ENCODE measurements around the gene BCAS3. TPM values are rescaled to one million over a fixed set of nuclear protein-coding genes. Genes with fewer than 3 reads are reported as not detected.
"Not testable (repeated sequence)": the region's sequence is repeated elsewhere in the genome, so short reads cannot be mapped to it uniquely, and the experiment has no call there.

The BCAS3 gene
- total RNA-seq, 1 donor from 2014 or later = 39.6 TPM

DNA sequence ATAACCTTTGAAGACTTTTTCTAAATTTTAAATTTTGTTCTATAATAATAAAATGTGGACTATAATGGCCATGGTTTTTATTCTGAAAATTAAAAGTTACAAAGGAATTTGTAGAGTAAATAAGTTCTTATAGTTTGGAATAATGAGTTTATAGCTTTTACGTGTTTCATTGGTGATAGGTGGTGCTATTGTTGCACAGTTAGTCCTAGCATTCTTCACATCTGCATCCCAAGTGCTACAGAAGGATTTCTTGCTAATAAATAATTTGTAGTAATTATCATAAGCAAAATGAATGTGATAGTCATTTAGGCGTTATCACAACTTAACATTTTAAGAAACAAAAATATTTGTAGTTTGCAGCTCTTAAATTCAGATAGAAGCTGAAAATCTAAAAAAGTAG lies 67.9 kb downstream of the BCAS3 start:
- peak; percentile 2 for DNase-seq (ENCODE audit: low read depth)

DNA sequence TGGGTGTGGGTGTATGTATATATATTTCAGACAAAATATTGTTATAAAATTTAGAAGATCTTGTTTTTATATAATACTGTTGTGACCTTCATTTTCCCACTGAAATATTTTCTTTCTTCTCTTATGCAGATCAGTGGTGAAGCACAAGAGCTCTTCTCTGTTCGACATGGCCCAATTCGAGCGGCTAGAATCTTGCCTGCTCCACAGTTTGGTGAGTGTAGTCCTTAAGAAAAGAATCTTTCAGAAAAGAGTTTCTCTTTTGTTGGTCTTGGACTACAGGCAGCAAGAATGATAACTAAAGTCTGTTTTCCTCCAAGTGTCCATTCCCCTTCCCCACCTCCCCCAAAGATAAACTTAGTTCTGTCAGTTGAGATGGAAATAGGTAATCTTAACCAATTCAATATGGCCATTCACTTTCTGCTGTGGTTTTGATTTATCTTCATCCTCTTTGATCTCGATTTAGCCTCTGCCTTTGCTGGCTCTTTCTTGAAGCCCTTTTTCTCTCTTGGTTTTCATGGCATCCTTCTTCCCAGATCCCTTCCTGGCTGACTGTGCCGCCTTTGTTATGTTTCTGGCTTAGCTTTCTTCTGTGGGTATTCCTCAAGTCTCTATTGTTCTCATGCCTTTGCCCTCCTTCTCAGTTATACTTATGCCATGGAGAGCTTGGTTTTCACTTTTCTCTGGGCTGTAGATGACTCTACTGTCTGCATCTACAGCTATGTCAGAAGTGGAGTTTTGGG lies 69.6 kb downstream of the BCAS3 start:
- DNase-seq (ENCODE audit: low read depth) = no peak

DNA sequence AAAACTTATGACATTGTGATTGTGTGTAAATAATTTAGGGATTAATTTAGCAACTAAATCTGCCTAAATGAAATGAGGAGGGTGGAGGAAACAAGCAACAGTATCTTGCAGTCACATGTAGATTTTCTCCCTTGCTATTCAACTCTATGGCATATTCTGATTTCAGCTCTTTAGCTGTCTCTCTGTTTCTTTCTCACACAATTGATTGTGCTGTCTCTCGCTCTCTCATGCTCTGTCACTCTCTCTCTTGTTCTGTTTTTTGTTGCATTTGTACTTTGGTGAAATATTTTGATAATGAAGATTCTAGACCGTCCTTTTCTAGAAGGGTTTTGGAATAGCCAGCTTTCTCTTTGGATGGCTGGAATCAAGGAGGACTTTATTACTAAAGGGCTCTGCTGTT lies 70.6 kb downstream of the BCAS3 start:
- DNase-seq (ENCODE audit: low read depth) = no peak

DNA sequence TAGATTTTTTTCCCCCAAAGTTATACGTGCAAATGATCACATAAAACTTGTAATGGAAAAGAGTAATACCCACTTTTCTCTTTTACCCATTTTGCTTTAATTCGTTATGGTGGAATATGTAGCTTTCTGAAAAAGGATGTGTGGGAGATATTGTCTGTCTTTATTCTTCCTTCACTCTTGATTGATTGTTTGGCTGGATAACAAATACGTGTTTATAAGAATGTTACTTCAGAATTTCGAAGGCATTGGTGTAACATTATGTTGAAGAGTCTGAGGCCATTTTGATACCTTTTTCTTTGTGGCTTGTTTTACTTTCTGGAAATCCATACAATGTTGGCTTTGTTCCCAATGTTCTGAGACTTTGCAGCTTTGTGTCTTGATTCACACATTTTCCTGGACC lies 71.4 kb downstream of the BCAS3 start:
- no peak for DNase-seq (ENCODE audit: low read depth)

GRCh38 chr17:60749708-60750107 lies 72.1 kb downstream of the BCAS3 start:
- DNase-seq (ENCODE audit: low read depth) = no peak

DNA sequence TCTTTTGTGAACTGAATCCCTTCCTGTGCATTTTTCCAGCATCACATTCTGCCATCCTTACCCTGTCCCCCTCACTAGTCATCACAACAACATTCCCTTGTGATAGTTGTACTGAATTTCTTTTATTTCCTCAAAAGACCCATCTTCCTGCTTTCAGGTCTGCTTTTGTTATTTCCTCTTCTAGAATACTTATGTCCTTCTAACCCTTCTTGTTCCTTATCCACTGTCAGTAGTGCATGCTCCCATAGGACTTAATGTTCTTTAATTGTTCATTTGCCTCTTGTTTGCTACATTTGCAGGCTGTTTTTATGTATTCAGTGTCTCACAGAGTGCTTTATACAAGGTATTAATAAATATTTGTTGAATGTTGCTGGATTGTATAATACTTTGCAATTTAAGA lies 73.0 kb downstream of the BCAS3 start:
- DNase-seq (ENCODE audit: low read depth) = no peak

- DNase-seq (ENCODE audit: low read depth) = no peak
Measured at GRCh38 chr17:60751884-60752283, 74.2 kb downstream of the BCAS3 start.

DNA sequence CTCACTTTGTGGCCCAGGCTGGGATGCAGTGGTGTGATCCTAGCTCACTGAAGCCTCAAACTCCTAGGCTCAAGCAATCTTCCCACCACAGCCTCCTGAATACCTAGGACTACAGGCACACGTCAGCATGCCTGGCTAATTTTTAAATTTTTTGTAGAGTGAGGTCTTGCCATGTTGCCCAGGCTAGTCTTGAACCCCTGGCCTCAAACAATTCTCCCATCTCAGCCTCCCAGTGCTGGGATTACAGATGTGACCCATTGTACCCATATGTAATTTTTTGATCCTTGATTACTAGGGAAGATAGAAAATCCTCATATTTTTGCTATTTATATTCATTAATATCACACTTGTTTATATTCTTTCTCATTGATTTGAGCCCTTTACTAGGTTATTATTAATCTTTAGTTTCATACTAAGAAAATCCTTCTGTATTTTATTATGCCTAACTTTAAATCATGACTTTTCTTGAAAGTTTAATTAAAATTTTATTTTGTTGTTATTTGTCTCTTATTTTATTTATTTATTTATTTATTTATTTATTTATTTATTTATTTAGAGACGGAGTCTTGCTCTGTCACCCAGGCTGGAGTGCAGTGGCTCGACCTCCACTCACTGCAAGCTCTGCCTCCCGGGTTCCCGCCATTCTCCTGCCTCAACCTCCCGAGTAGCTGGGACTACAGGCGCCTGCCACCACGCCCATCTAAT lies 75.4 kb downstream of the BCAS3 start:
- DNase-seq (ENCODE audit: low read depth) = no peak

DNA sequence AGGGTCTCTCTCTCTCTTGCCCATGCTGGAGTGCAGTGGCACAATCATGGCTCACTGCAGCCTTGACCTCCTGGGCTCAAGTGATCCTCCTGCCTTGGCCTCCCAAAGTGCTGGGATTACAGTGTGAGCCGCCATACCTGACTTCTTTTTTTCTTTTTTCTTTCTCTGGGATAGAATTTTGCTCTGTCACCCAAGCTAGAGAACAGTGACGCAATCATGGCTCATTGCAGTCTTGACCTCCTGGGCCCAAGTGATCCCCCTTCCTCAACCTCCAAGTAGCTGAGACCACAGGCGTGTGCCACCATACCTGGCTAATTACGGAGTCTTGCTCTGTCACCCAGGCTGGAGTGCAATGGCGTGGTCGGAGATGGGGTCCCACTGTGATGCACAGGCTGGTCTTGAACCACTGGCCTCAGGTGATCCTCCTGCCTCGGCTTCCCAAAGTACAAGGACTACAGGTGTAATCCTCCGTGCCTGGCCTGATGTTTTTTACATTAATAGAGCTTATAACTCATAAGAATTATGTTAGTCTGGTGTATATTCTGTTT lies 76.5 kb downstream of the BCAS3 start:
- no peak for DNase-seq (ENCODE audit: low read depth)

- not testable (repeated sequence) for DNase-seq (ENCODE audit: low read depth)
Measured at GRCh38 chr17:60756798-60757197, 79.1 kb downstream of the BCAS3 start.

DNA sequence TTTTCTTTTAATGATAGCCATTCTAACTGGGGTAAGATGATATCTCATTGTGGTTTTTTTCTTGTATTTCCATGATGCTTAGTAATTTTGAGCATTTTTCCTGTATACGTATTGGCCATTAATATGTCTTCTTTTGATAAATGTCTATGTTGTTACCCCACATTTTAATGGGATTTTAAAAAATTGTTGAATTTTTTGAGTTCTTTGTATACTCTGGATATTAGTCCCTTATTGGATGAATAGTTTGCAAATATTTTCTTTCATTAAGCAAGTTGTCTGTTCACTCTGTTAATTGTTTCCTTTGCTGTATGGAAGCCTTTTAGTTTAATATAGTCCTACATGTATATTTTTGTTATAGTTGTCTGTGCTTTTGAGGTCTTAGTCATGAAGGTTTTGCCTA lies 79.8 kb downstream of the BCAS3 start:
- no peak for DNase-seq (ENCODE audit: low read depth)

GRCh38 chr17:60759756-60760155 lies 82.1 kb downstream of the BCAS3 start:
- no peak for DNase-seq (ENCODE audit: low read depth)

DNA sequence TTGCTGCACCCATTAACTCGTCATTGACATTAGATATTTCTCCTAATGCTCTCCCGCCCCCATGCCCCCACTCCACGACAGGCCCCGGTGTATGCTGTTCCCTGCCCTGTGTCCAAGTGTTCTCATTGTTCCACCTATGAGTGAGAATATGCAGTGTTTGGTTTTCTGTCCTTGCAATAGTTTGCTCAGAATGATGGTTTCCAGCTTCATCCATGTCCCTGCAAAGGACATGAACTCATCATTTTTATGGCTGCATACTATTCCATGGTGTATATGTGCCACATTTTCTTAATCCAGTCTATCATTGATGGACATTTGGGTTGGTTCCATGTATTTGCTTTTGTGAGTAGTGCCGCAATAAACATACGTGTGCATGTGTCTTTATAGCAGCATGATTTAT lies 83.7 kb downstream of the BCAS3 start:
- DNase-seq (ENCODE audit: low read depth) = not testable (repeated sequence)

DNA sequence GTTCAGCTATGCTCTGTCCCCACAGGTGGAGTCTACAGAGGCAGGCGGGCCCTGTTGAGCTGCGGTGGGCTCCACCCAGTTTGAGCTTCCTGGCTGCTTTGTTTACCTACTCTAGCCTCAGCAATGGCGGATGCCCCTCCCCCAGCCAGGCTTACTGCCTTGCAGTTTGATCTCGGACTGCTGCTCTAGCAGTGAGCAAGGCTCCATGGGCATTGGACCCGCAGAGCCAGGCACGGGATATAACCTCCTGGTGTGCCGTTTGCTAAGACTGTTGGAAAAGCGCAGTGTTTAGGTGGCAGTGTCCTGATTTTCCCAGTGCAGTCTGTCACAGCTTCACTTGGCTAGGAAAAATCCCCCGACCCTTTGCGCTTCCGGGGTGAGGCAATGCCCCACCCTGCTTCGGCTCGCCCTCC lies 89.1 kb downstream of the BCAS3 start:
- no peak for DNase-seq (ENCODE audit: low read depth)

GRCh38 chr17:60767744-60768308 lies 90.2 kb downstream of the BCAS3 start:
- DNase-seq (ENCODE audit: low read depth) = no peak

DNA sequence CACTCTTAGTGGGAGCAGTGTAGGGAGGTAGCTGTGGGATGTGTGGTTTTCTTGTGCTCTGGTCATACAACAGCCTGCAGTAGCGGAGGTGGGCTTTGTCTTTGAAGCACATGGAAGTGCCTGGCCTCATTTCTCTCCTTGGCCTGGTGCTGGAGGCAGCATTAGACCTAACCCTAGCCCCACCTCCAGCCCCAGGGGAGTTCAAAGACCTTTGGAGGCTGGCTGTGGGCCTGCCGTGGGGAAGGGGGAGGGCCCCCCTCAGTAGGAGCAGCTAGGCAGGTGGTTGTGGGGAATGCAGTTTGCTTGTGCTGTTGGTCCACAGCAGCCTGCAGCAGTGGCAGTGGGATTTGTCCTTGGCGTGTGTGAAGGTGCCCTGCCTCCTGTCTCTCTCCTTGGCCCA lies 91.7 kb downstream of the BCAS3 start:
- no peak for DNase-seq (ENCODE audit: low read depth)

- DNase-seq (ENCODE audit: low read depth) = no peak
Measured at GRCh38 chr17:60770946-60771422, 93.3 kb downstream of the BCAS3 start.

DNA sequence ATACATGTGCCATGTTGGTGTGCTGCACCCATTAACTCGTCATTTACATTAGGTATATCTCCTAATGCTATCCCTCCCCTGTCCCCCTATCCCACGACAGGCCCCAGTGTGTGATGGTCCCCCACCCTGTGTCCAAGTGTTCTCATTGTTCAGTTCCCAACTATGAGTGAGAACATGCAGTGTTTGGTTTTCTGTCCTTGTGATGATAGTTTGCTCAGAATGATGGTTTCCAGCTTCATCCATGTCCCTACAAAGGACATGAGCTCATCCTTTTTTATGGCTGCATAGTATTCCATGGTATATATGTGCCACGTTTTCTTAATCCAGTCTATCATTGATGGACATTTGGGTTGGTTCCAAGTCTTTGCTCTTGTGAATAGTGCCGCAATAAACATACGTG lies 94.0 kb downstream of the BCAS3 start:
- DNase-seq (ENCODE audit: low read depth) = not testable (repeated sequence)

DNA sequence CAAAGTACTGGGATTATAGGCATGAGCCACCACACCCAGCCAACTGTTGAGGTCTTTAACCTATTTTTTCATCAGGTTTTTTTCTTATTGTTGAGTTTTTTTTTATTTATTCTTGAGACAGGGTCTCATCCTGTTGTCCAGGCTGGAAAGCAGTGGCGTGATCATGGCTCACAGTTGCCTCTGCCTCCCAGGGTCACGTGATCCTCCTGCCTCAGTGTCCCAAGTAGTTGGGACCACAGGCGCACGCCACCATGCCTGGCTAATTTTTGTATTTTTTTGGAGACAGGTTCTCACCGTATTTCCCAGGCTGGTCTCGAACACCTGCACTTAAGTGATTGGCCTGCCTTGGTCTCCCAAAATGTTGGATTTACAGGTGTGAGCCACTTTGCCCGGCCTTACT lies 95.9 kb downstream of the BCAS3 start:
- DNase-seq (ENCODE audit: low read depth) = no peak

- no peak for DNase-seq (ENCODE audit: low read depth)
Measured at GRCh38 chr17:60781880-60782412, 104.3 kb downstream of the BCAS3 start.

DNA sequence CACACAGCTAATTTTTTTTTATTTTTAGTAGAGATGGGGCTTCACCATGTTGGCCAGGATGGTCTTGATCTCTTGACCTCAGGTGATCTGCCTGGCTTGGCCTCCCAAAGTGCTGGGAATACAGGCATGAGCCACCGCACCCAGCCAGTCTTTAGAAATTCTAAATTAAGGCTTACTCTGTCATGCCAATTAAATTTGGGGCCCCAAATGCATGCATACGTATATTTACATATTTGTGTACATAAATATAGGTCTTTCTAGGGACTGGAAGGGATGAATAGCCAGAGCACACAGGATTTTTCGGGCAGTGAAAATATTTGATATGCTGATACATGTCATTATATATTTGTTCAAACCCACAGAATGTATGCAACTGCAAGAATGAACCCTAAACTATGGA lies 105.1 kb downstream of the BCAS3 start:
- DNase-seq (ENCODE audit: low read depth) = no peak

DNA sequence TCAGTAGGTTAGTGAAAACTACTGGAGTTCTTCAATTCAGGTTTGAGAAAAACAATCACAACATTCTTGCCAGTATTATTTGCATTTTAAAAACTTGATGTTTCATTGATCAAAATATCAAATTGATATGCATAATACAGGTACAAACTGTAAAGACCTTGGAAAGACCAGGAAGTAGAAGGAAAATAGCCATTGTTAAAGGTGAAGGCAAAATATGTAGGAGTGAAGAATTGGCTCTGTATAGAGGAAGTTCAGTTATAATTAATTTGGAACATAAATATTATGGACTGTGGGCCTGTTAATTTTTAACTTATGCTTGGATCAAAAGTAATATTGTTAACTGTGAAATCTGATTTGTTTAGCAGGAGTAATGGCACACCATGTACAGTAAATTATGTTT lies 112.6 kb downstream of the BCAS3 start:
- peak; percentile 14 for DNase-seq (ENCODE audit: low read depth)
